VCaP (cell line): ENCODE data around the gene SYNPO2.
"Not testable (repeated sequence)": the region's sequence is repeated elsewhere in the genome, so short reads cannot be mapped to it uniquely, and the experiment has no call there.

Source experiments
- H3K27ac ChIP-seq: fragments of 450-650 bp; 2 replicates; pipeline ENCODE4 v1.5.1; 2017
- TF ChIP-seq, protein P1 (sequence below): fragments of 450-650 bp; conservative IDR thresholded peaks from 2 replicates; pipeline ENCODE4 v1.5.1; 2017; ENCODE audit warnings: mild to moderate bottlenecking, moderate library complexity

The SYNPO2 gene

DNA sequence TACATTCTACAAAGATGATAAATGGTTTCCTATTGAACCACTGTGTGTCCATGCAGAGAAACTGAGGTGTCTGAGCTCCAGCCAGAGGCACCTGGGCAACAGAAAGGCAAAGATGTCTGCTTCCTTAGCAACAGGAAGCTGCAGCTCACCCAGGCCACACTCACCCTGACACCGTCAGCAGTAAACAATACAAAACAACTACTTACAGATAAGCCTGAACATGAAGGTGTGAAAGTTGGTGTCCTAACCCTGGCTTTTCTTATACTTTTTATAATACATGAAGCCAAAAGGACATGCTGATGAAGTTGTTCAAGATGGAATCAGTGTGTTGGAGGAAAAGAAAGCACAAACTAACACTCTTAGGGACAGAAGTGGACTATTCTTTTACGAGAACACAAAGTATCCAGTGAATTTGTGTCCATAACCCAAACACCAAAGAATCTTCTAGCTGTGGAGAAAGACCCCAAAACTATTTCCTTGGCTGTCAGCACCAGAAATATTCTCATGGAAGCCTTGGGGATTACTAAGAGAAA, 117.3 kb downstream of the SYNPO2 start:
- H3K27ac ChIP-seq = no peak overlapping the region
- TF ChIP-seq, protein P1, sequence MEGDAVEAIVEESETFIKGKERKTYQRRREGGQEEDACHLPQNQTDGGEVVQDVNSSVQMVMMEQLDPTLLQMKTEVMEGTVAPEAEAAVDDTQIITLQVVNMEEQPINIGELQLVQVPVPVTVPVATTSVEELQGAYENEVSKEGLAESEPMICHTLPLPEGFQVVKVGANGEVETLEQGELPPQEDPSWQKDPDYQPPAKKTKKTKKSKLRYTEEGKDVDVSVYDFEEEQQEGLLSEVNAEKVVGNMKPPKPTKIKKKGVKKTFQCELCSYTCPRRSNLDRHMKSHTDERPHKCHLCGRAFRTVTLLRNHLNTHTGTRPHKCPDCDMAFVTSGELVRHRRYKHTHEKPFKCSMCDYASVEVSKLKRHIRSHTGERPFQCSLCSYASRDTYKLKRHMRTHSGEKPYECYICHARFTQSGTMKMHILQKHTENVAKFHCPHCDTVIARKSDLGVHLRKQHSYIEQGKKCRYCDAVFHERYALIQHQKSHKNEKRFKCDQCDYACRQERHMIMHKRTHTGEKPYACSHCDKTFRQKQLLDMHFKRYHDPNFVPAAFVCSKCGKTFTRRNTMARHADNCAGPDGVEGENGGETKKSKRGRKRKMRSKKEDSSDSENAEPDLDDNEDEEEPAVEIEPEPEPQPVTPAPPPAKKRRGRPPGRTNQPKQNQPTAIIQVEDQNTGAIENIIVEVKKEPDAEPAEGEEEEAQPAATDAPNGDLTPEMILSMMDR = no peak

- TF ChIP-seq, protein P1 = no peak
- no peak overlapping the region for H3K27ac ChIP-seq
These were observed 120.1 kb downstream of the SYNPO2 start for GRCh38 chr4:119008761-119009160.

- not testable (repeated sequence) for H3K27ac ChIP-seq
These were observed 121.6 kb downstream of the SYNPO2 start for GRCh38 chr4:119010221-119010620.

GRCh38 chr4:119010909-119011606, 122.4 kb downstream of the SYNPO2 start:
- H3K27ac ChIP-seq = no peak overlapping the region

GRCh38 chr4:119011607-119011988, 122.9 kb downstream of the SYNPO2 start:
- no peak overlapping the region for H3K27ac ChIP-seq
- TF ChIP-seq, protein P1 = no peak

More at GRCh38 chr4:119010909-119011606, 122.4 kb downstream of the SYNPO2 start:
- TF ChIP-seq, protein P1 = no peak

GRCh38 chr4:119014658-119015057, 126.0 kb downstream of the SYNPO2 start:
- TF ChIP-seq, protein P1 = no peak
- no peak overlapping the region for H3K27ac ChIP-seq

DNA sequence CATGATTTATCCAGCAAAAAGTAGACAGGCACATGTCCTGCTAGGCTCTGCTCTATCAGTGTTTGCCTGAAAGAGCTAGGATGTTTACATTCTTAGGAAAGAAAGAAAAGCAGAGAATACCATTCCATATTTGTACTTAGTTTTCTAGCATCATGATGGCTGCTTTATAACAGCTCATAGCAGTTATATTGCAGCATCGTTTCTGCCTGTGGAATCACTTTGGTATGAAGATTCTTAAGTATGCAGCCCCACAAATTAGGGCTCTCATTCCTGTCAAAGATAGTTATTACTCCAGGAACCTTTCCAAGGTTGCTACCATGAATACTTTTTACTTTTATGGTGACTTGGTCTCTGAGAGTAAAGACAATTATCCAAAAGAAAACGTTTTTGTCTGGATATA, 128.0 kb downstream of the SYNPO2 start:
- TF ChIP-seq, protein P1 = no peak
- H3K27ac ChIP-seq = no peak overlapping the region

DNA sequence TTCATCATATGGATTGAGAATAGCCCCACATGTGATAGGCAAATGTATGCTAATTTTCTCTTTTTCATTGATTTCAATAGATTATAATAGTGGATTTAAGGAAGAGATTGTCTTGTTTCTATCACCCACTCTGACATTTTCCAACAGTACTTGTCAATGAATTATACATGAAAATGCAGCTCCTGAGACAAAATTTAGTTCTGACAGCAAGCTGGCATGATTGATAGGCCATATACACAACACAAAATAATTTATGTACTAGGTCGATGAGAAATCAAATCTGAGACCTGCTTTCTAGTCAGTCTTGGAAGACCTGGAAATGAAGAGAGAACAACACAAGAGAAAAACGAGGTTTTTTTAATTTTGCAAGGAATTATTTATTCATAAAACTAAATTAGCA, 129.0 kb downstream of the SYNPO2 start:
- TF ChIP-seq, protein P1 = no peak
- no peak overlapping the region for H3K27ac ChIP-seq
